ENCODE measurements around the gene NEK5.
A peak's percentile ranks its signal among the peaks of the same experiment; 100 is the strongest.
"Not testable (repeated sequence)": the region's sequence is repeated elsewhere in the genome, so short reads cannot be mapped to it uniquely, and the experiment has no call there.

The NEK5 gene

GRCh38 chr13:52128714-52129700 lies at the start of gene NEK5:
TSS of gene NEK5 (minus strand) at chr13:52129073. CDS start at chr13:52127482, 1,591 bp downstream.
- DNase-seq (ENCODE audit: low read depth in 2 of 3, low spot score in 2 of 3): peak; percentile 14 to 29 (median 24)

- DNase-seq (ENCODE audit: low read depth in 2 of 3, low spot score in 2 of 3): no peak
These were observed 48.4 kb upstream of the NEK5 start for GRCh38 chr13:52177276-52177675.

- DNase-seq (ENCODE audit: low read depth in 2 of 3, low spot score in 2 of 3): not testable (repeated sequence)
These were observed 45.1 kb upstream of the NEK5 start for GRCh38 chr13:52173970-52174369.

- no peak for DNase-seq (ENCODE audit: low read depth in 2 of 3, low spot score in 2 of 3)
These were observed 44.5 kb upstream of the NEK5 start for GRCh38 chr13:52173373-52173772.

GRCh38 chr13:52171686-52172085 lies 42.8 kb upstream of the NEK5 start:
- DNase-seq (ENCODE audit: low read depth in 2 of 3, low spot score in 2 of 3): not testable (repeated sequence)

- DNase-seq (ENCODE audit: low read depth in 2 of 3, low spot score in 2 of 3): not testable (repeated sequence)
These were observed 42.0 kb upstream of the NEK5 start for GRCh38 chr13:52170828-52171391.

GRCh38 chr13:52169839-52170238 lies 41.0 kb upstream of the NEK5 start:
- DNase-seq (ENCODE audit: low read depth in 2 of 3, low spot score in 2 of 3): no peak

- no peak for DNase-seq (ENCODE audit: low read depth in 2 of 3, low spot score in 2 of 3)
These were observed 36.5 kb upstream of the NEK5 start for GRCh38 chr13:52165411-52165810.

GRCh38 chr13:52164989-52165388 lies 36.1 kb upstream of the NEK5 start:
- DNase-seq (ENCODE audit: low read depth in 2 of 3, low spot score in 2 of 3): no peak

GRCh38 chr13:52163878-52164277 lies 35.0 kb upstream of the NEK5 start:
- DNase-seq (ENCODE audit: low read depth in 2 of 3, low spot score in 2 of 3): not testable (repeated sequence)

GRCh38 chr13:52162279-52163101 lies 33.6 kb upstream of the NEK5 start:
- DNase-seq (ENCODE audit: low read depth in 2 of 3, low spot score in 2 of 3): no peak

- no peak for DNase-seq (ENCODE audit: low read depth in 2 of 3, low spot score in 2 of 3)
These were observed 32.3 kb upstream of the NEK5 start for GRCh38 chr13:52161181-52161646.

GRCh38 chr13:52160506-52160905 lies 31.6 kb upstream of the NEK5 start:
- no peak for DNase-seq (ENCODE audit: low read depth in 2 of 3, low spot score in 2 of 3)

GRCh38 chr13:52160053-52160452 lies 31.2 kb upstream of the NEK5 start:
- no peak for DNase-seq (ENCODE audit: low read depth in 2 of 3, low spot score in 2 of 3)

- peak; percentile 16 to 27 (median 22) for DNase-seq (ENCODE audit: low read depth in 2 of 3, low spot score in 2 of 3)
These were observed 30.5 kb upstream of the NEK5 start, which contains the start of gene NEK3 for GRCh38 chr13:52159159-52159982. TSS of gene NEK3 (minus strand) at chr13:52159597. CDS start at chr13:52156191, 3,406 bp downstream.

- DNase-seq (ENCODE audit: low read depth in 2 of 3, low spot score in 2 of 3): no peak
These were observed 29.8 kb upstream of the NEK5 start for GRCh38 chr13:52158629-52159158.

GRCh38 chr13:52156724-52157261 lies 27.9 kb upstream of the NEK5 start:
- DNase-seq (ENCODE audit: low read depth in 2 of 3, low spot score in 2 of 3): no peak

- no peak for DNase-seq (ENCODE audit: low read depth in 2 of 3, low spot score in 2 of 3)
These were observed 26.3 kb upstream of the NEK5 start for GRCh38 chr13:52155177-52155576.

GRCh38 chr13:52147225-52147624 lies 18.4 kb upstream of the NEK5 start:
- no peak for DNase-seq (ENCODE audit: low read depth in 2 of 3, low spot score in 2 of 3)

- no peak for DNase-seq (ENCODE audit: low read depth in 2 of 3, low spot score in 2 of 3)
These were observed 12.4 kb upstream of the NEK5 start for GRCh38 chr13:52141299-52141698.

Measured in activated CD8-positive, alpha-beta memory T cell treated with anti-CD3 and anti-CD28 coated beads for 48 hours (primary cell).